GM10847 (cell line): ENCODE data around the gene TFCP2.

ENCODE experiments used
- POLR2A ChIP-seq: IDR thresholded peaks from 2 replicates; pipeline ENCODE4 v1.6.1; 2011; ENCODE audit not compliant: insufficient read length; ENCODE audit errors: extremely low read depth

Gene TFCP2

DNA sequence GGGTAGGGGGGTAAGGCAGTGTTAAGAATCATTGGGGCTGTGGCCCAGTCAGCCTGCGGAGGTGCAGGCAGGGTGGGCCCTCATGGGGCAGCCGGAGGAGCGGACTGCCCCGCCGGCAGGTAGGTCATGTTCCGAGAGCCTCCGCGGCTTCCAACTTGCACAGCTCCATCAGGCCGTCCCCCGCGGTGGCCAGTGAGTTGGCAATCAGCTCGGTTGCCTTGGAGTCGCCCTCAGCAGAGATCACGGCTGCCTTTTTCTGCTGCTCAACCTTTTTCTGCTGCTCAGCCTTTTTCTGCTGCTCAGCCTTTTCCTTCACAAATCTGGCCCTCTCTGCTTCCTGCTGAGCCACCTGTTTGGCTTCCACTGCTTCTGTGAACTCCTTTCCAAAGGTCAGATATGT, 48.4 kb downstream of the TFCP2 start:
- no peak for TF ChIP-seq POLR2A

DNA sequence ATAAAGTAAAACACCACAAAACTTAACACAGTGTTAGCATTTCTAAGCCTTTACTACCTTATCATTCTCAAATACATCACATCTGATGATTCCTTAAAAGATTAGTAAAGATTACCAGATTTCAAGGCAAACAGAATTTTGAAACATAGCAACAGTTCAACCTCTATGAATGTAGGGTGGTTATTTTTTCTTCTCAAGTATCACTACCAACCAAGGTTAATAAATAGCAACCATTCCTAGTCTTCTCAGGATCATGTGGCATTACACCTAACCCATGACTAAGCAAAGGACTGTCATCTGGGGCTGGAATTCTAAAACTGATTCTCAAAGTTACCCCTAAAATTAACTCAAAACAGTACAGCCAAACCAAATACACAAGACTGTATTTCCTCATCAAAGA, 50.1 kb downstream of the TFCP2 start:
- TF ChIP-seq POLR2A: no peak

DNA sequence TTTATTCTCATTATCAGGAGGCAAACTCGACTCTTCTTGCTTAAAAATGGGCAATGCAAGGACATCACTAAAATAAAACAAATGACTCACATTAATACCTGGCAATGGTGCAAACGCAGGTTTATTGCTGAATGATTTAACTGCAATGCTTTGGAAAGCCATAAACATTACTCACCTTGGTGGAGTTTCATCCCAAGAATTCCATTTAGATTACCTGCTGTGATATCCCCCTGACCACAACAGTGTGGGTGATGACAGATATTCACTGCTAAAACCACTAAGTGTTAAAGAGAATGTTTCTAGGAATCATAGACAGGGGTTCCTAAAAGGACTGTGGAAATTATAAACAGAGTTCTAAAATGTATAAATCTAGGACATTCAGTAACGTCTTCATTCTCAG, 54.2 kb downstream of the TFCP2 start:
- TF ChIP-seq POLR2A: no peak

DNA sequence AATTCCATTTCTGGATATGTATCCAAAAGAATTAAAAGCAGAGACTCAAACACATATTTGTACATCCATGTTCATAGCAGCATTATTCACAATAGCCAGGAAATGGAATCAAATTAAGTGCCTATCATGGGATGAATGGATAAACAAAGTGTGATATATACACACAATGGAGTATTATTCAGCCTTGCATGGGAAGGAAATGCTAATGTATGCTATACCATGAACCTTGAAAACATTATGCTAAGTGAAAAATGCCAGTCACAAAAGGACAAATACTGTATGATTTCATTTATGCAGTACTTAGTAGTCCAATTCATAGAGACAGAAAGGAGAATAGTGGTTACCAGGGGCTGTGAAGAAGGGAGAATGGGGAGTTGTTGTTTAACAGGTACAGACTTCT, 57.4 kb downstream of the TFCP2 start:
- no peak for TF ChIP-seq POLR2A

DNA sequence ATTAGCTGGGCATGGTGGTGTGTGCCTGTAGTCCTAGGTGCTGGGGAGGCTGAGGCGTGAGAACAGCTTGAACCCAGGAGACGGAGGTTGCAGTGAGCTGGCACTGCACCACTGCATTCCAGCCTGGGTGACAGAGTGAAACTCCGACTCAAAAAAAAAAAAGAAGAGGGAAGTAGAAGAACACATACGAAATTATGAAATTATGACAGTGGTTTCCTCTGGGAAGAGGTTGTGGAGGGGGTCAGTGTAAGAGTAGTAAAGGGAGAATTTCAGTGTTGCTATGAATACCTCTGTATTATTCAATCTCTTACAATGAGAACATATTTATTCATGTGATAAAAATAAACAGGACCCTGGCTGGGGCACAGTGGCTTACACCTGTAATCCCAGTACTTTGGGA, 64.8 kb downstream of the TFCP2 start:
- no peak for TF ChIP-seq POLR2A

DNA sequence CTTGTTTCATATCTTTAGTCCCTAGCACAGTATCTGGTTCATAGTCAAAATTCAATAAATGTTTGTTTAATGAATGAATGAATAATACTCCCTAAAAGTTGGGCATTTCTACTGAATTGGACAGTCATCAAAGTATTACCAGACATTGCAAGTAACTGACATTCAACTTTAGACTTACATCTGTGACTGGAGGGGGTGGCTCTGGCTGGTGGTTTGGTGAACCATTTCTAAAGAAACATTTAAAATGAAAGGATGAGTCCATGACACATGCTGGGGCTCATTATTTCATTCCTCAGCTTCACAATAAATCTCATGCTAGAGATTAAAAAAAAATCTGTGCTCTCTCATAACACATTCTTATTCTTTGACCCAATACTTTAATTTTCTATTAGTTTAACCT, 69.0 kb downstream of the TFCP2 start:
- TF ChIP-seq POLR2A: no peak

DNA sequence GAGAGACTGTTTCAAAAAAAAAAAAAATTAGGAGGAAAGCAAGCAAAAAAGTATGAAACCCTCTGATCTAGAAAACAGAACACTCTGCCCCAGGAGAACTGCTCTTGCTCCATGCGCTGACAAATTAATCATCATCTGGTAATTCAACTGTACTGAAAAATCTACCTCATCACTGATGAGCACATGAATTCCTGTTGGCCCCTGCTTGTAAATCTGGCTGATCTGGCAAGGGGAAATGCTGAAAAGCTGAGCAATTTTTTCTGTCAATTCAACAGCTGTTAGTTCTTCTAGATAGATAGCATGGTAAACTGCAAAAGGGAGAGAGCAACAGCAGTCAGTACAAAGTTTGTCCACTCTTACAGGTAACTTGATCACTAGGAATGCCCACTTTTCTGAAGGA, 74.3 kb downstream of the TFCP2 start:
- no peak for TF ChIP-seq POLR2A

DNA sequence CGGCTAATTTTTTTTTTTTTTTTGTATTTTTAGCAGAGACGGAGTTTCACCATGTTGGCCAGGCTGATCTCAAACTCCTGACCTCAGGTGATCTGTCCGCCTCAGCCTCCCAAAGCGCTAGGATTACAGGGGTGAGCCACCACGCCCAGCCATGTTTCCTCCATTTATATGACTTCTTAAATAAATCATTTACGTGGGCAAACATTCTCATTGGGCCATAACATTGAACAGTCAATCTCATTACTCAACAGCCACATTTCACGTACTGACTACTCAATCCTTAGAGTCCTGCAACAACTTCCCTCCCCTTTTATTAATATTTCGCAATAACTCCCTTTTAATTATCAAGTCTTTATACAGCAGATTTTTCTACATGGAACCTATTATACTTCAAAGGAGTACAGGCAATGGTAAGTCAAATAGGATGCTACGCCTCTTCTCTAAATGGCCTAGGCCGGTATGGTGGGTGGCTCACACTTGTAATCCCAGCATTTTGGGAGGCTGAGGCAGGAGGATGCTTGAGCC, 82.2 kb downstream of the TFCP2 start:
- no peak for TF ChIP-seq POLR2A

DNA sequence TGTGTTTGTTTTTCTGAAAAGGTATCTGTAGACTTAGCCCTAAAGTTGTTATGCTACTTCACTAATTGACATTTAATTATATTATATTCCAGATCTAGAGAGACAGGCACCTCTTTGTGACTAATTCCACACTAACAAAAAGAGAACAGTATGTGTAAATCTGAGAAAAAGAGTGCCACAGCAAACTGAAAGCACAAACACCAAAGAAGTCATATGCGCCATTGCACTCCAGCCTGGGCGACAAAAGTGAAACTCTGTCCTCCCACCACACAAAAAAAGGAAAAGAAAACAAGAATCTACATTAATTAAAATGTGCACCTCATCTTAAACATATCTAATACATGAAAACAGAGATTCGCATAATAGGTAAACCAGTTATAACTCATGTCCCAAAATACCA, 85.1 kb downstream of the TFCP2 start:
- TF ChIP-seq POLR2A: no peak

DNA sequence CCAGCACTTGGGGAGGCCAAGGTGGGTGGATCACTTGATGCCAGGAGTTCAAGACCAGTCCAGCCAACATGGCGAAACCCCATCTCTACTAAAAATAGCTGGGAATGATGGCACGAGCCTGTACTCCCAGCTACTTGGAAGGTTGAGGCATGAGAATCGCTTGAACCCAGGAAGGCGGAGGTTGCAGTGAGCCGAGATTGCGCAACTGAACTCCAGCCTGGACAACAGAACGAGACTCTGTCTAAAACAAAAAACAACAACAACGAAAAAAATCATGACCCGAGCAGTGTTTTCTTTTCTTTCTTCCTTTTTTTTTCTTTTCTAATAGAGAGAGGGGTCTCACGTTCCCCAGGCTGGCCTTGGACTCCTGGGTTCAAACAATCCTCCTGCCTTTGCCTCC, 86.0 kb downstream of the TFCP2 start:
- no peak for TF ChIP-seq POLR2A

DNA sequence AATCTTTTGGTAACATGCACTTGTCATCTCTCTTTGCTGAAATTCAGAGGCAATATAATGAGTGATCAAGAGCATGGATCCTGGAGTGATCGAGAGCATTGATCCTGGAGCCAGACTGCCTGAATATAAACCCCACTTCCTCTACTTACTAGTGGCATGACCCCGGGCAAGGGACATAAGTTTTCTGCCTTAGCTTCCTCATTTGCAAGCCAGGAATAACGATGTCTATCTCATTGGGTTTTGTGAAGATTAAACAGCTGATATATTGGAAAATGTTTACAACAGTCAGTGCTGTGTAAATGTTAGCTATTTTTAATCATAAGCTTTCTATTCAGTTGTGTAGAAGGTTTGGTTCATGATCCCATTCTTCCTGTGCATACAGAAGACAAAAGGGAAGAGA, 87.2 kb downstream of the TFCP2 start:
- no peak for TF ChIP-seq POLR2A

DNA sequence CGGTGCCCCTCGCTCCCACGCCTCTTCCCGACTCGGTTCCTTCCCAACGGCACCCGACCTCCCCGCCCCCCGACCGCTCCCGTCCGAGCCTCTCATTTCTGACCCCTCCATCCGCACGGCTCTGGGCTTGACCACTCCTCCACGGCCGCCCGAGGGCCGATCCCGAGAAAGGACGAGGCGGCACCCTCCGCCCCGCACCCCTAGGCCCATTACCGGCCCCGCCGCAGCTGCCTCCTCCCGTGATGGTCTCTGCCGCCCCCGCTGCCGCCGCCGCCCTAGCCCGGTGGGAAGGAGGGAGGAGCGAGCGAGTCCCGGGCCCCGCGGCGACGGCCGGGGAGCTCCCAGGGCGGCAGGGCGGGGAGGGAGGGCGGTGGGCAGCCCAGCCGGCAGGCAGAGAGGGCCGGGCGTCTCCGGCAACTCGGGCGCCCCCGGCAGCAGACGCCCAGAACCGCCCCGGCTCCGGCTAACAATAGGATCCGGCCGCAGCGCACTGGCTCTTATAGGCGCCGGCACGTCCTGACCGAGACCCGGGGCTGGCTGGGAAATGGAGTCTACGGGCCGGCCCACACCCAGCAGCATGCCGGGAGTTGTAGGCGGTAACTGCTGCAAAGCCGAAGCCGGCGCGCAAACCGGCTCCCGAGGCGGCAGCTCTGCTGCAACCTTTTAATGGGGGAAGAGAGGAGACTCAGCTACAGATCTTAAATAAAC, 89.7 kb downstream of the TFCP2 start, which contains the start of gene CSRNP2:
CSRNP2 (minus strand) TSS at position 471 of the 708 bp plus-strand sequence. CDS start 7,035 bp downstream, outside the sequence.
- peak; percentile 99 for TF ChIP-seq POLR2A

DNA sequence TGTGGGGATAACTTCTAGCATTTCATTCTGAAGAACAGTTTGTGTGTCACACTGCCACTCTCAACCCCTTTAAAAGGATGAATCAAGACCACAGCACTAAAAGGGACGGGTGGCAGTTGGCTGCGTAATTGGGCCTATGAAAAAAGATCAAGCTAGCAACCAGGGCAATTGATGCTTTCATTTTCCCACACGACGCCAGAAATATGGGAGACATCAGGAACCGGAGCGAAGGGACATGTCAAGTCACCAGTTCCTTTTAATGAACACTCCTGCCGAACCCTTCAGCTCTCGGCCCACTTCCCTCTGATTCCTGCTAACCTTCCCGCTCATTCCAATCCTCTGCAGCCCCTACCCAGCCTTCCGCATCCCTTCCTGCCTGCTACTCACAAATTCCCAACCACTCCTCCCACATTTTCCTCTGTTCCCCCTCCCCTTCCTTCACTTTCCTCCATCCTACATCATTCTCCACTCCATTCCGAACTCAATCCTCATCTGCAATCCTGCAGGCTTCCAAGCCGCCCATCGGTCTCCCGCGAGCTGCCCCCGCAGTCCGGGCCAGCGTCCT, 90.3 kb downstream of the TFCP2 start:
- TF ChIP-seq POLR2A: no peak

DNA sequence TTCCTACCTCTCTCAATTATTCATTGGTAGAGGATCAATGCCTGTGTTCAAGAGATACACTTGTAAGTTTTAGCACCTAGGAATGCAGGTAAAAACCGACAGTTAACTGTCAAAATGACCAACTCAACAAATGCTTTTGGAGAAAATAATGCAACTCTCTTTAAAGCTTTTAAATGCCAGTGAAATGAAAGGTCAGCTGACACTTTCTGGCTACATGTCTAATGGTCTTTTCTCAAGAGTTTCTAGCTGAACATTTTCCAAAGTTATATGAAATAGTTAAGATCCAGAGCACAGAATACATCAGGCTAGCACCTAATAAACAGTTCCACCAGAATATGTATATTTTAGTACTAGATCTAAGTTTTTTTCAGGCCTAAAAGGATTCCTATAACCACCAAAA, 91.5 kb downstream of the TFCP2 start:
- no peak for TF ChIP-seq POLR2A

DNA sequence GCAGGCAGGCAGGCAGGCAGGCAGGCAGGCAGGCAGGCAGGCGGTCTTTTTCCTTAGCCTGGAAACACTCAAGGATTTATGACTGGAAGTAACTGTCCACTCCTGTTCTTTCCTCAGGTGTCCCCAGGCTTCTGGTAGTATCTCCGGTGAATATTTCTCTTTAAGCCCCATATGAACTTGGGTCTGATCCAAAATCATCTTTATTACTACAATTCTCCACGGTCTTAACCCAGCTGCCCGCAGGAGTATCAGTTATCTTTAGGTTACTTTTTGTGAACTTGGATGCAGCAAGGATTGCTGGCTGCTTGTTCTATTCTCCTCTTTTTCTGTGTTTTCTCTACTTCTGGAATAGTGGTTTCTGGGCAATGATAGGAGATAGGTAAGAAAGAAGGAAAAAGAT, 92.8 kb downstream of the TFCP2 start:
- no peak for TF ChIP-seq POLR2A

DNA sequence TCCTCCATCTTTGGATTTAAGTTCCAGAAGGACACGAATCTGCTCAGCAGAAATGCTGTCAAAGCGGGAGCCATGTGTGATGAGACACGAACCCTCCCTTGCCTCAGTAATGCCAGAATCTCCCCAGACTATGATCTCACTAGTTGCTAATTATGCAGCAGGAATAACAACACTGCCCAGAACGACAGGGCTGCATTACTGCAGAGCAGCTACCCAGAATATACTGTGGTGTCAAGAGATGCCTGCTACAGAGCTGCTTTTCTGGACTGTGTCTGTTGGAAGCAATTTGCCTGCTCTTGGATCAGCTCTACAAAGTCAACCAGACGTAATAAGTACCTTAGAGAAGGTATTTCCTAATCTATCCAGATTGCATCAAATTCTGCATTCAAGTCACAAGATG, 95.0 kb downstream of the TFCP2 start:
- no peak for TF ChIP-seq POLR2A
